ENCODE measurements around the gene ATP10B. TPM values are rescaled to one million over a fixed set of nuclear protein-coding genes. Genes with fewer than 3 reads are reported as not detected.

ATP10B gene
- total and polyA plus RNA-seq, 12 donors, result 0.03 to 0.35 (median 0.13) TPM; not detected in 4

GRCh38 chr5:160602744-160603143, 249.3 kb downstream of the ATP10B start:
- 76 to 85% (median 80%) methylated on average over 2 to 4 of the region's 4 CpGs for WGBS, 4 donors
- Histone ChIP-seq H3K4me1 (replicated peaks in 1 of 2) (no peaks in the 10 kb centered on the region), H3K9me3 (replicated peaks in 1 of 3) (no peaks in the 10 kb centered on the region)

GRCh38 chr5:160601046-160601445, 251.0 kb downstream of the ATP10B start:
- no peak for TF ChIP-seq POLR2A (IDR thresholded peaks at IDR 0.05)
- no peak for TF ChIP-seq CTCF (IDR thresholded peaks at IDR 0.05)
- 75 to 84% (median 77%) methylated on average over 1 of the region's 1 CpG for WGBS, 4 donors
- H3K36me3 ChIP-seq (replicated peaks in 1 of 2), result no peaks in the 10 kb centered on the region
- no peak overlapping the region for H3K27ac ChIP-seq
- H3K9me3 ChIP-seq (replicated peaks in 1 of 3), result no peaks in the 10 kb centered on the region
- intact Hi-C loops (cut with DNase I), result no loop called here
- H3K4me3 ChIP-seq, result no peak overlapping the region
- H3K27me3 ChIP-seq, result no peaks in the 10 kb centered on the region
- no peaks in the 10 kb centered on the region for H3K4me1 ChIP-seq (replicated peaks in 1 of 2)
- DNase-seq, result no peak

More at GRCh38 chr5:160602744-160603143, 249.3 kb downstream of the ATP10B start:
- DNase-seq, result no peak
- Histone ChIP-seq H3K27me3 (no peaks in the 10 kb centered on the region), H3K27ac (no peak overlapping the region), H3K4me3 (no peak overlapping the region), H3K36me3 (replicated peaks in 1 of 2) (no peaks in the 10 kb centered on the region)
- no peak for TF ChIP-seq POLR2A (IDR thresholded peaks at IDR 0.05)
- TF ChIP-seq CTCF (IDR thresholded peaks at IDR 0.05), result no peak
- intact Hi-C loops (cut with DNase I), result no loop called here

GRCh38 chr5:160573318-160573717, 278.7 kb downstream of the ATP10B start:
- Histone ChIP-seq H3K4me3 (no peak overlapping the region), H3K36me3 (replicated peaks in 1 of 2) (no peaks in the 10 kb centered on the region), H3K27ac (no peak overlapping the region), H3K9me3 (replicated peaks in 1 of 3) (no peaks in the 10 kb centered on the region), H3K27me3 (no peaks in the 10 kb centered on the region), H3K4me1 (replicated peaks in 1 of 2) (no peaks in the 10 kb centered on the region)
- DNase-seq, result no peak
- TF ChIP-seq CTCF (IDR thresholded peaks at IDR 0.05) (no peak), POLR2A (IDR thresholded peaks at IDR 0.05) (no peak)
- intact Hi-C loops (cut with DNase I), result no loop called here
- WGBS, 4 donors, result 76 to 93% (median 88%) methylated on average over 3 of the region's 3 CpGs

GRCh38 chr5:160567031-160567705, 284.8 kb downstream of the ATP10B start:
- WGBS, 4 donors, result 53 to 74% (median 67%) methylated on average over 4 of the region's 4 CpGs
- no peak for DNase-seq
- Histone ChIP-seq H3K27me3 (no peaks in the 10 kb centered on the region), H3K36me3 (replicated peaks in 1 of 2) (no peaks in the 10 kb centered on the region), H3K4me3 (no peak overlapping the region), H3K27ac (no peak overlapping the region), H3K9me3 (replicated peaks in 1 of 3) (no peaks in the 10 kb centered on the region), H3K4me1 (replicated peaks in 1 of 2) (no peaks in the 10 kb centered on the region)
- intact Hi-C loops (cut with DNase I), result no loop called here
- TF ChIP-seq CTCF (IDR thresholded peaks at IDR 0.05), result no peak

All from adrenal gland (tissue), 12 donors.